ENCODE results near the gene IGFBP4.

The IGFBP4 gene

GRCh38 chr17:40425741-40426140 is 17.5 kb upstream of the IGFBP4 start:
- DNase-seq (ENCODE audit: low read depth, low spot score), result no peak
- no peak overlapping the region for H3K4me3 ChIP-seq (ENCODE audit: low read depth, low read length)
- CTCF ChIA-PET, result interaction anchor here (0.6 to 2.0 kb wide), 7 partner anchors 11 to 135 kb away, joined by 3 to 7 read pairs (median 3); no protein-coding TSS in a partner anchor
- POLR2A ChIA-PET, result interaction anchor here (1.1 kb wide), 1 partner anchor 8 kb away, joined by 3 read pairs; the partner anchor contains the start of gene TOP2A
- TF ChIP-seq CTCF (IDR thresholded peaks at IDR 0.05; ENCODE audit: insufficient read depth, low read length, missing control alignments), result no peak

GRCh38 chr17:40427002-40427491 is 16.2 kb upstream of the IGFBP4 start:
- H3K4me3 ChIP-seq (ENCODE audit: low read depth, low read length), result no peak overlapping the region
- no peak for DNase-seq (ENCODE audit: low read depth, low spot score)
- ChIA-PET POLR2A (no interaction called here), CTCF (interaction anchor here (0.7 to 1.9 kb wide), 6 partner anchors 9 to 133 kb away, joined by 3 to 11 read pairs (median 4); partner anchors contain the start of gene TOP2A)
- no peak for TF ChIP-seq CTCF (IDR thresholded peaks at IDR 0.05; ENCODE audit: insufficient read depth, low read length, missing control alignments)

- TF ChIP-seq CTCF (IDR thresholded peaks at IDR 0.05; ENCODE audit: insufficient read depth, low read length, missing control alignments), result no peak
- no peak overlapping the region for H3K4me3 ChIP-seq (ENCODE audit: low read depth, low read length)
- POLR2A ChIA-PET, result no interaction called here
- CTCF ChIA-PET, result interaction anchor here (0.8 to 3.2 kb wide), 8 partner anchors 10 to 130 kb away, joined by 3 to 25 read pairs (median 5); partner anchors contain the start of gene TOP2A
- DNase-seq (ENCODE audit: low read depth, low spot score), result no peak
Observed at GRCh38 chr17:40430272-40431230, 12.7 kb upstream of the IGFBP4 start.

- H3K4me3 ChIP-seq (ENCODE audit: low read depth, low read length), result no peak overlapping the region
- ChIA-PET CTCF (interaction anchor here (0.9 to 3.2 kb wide), 6 partner anchors 9 to 129 kb away, joined by 3 to 25 read pairs (median 6); partner anchors contain the start of gene TOP2A), POLR2A (no interaction called here)
- no peak for DNase-seq (ENCODE audit: low read depth, low spot score)
- no peak for TF ChIP-seq CTCF (IDR thresholded peaks at IDR 0.05; ENCODE audit: insufficient read depth, low read length, missing control alignments)
Observed at GRCh38 chr17:40431231-40431602, 12.0 kb upstream of the IGFBP4 start.

GRCh38 chr17:40432864-40433528 is 10.3 kb upstream of the IGFBP4 start:
- H3K4me3 ChIP-seq (ENCODE audit: low read depth, low read length), result no peak overlapping the region
- no peak for TF ChIP-seq CTCF (IDR thresholded peaks at IDR 0.05; ENCODE audit: insufficient read depth, low read length, missing control alignments)
- ChIA-PET POLR2A (no interaction called here), CTCF (interaction anchor here (0.5 to 2.5 kb wide), 9 partner anchors 10 to 127 kb away, joined by 3 to 14 read pairs (median 3); partner anchors contain the start of gene IGFBP4)
- no peak for DNase-seq (ENCODE audit: low read depth, low spot score)
